H9 (cell line): ENCODE data around the gene CD79B. TPM values are rescaled to one million over a fixed set of nuclear protein-coding genes. Genes with fewer than 3 reads are reported as not detected.
"Not testable (repeated sequence)": the region's sequence is repeated elsewhere in the genome, so short reads cannot be mapped to it uniquely, and the experiment has no call there.

Experiments used
- DNase-seq: peaks from one replicate; pipeline ENCODE4 v3.0.0-alpha.2; 2017
- H2AFZ ChIP-seq: one replicate; pipeline ENCODE4 v1.6.1; 2013; ENCODE audit warnings: mild to moderate bottlenecking, low read length, control low read depth, moderate library complexity
- H2AK5ac ChIP-seq: 2 replicates; pipeline ENCODE4 v1.6.1; 2013; ENCODE audit warnings: low read length, control low read depth, mixed read lengths; ENCODE audit not compliant: insufficient read length
- H2BK120ac ChIP-seq: one replicate; pipeline ENCODE4 v1.6.1; 2013; ENCODE audit warnings: low read depth, mild to moderate bottlenecking, low read length, control low read depth, inconsistent platforms; ENCODE audit not compliant: poor library complexity, severe bottlenecking
- H2BK12ac ChIP-seq: 2 replicates; pipeline ENCODE4 v1.6.1; 2013; ENCODE audit warnings: low read length, control low read depth, mixed read lengths, low read depth; ENCODE audit not compliant: insufficient read length
- H2BK15ac ChIP-seq: 2 replicates; pipeline ENCODE4 v1.6.1; 2013; ENCODE audit warnings: low read depth, low read length, control low read depth
- H2BK20ac ChIP-seq: one replicate; pipeline ENCODE4 v1.6.1; 2013; ENCODE audit warnings: low read depth, mild to moderate bottlenecking, low read length, control low read depth, inconsistent platforms; ENCODE audit not compliant: poor library complexity, severe bottlenecking
- H2BK5ac ChIP-seq: 2 replicates; pipeline ENCODE4 v1.6.1; 2013; ENCODE audit warnings: low read length, control low read depth, mixed read lengths; ENCODE audit not compliant: insufficient read length
- H3K14ac ChIP-seq: 2 replicates; pipeline ENCODE4 v1.6.1; 2013; ENCODE audit warnings: low read length, control low read depth; ENCODE audit not compliant: insufficient read depth
- H3K18ac ChIP-seq: 2 replicates; pipeline ENCODE4 v1.6.1; 2013; ENCODE audit warnings: low read depth, mild to moderate bottlenecking, mixed read lengths, low read length, control low read depth; ENCODE audit not compliant: insufficient read length
- H3K23ac ChIP-seq: 2 replicates; pipeline ENCODE4 v1.6.1; 2013; ENCODE audit warnings: low read length, control low read depth, mixed read lengths, low read depth; ENCODE audit not compliant: insufficient read length
- H3K23me2 ChIP-seq: 2 replicates; pipeline ENCODE4 v1.6.1; 2013; ENCODE audit warnings: low read depth, mild to moderate bottlenecking, mixed read lengths, low read length, control low read depth; ENCODE audit not compliant: insufficient read length, poor library complexity, severe bottlenecking
- H3K27ac ChIP-seq: 2 replicates; pipeline ENCODE4 v1.5.1; 2013; ENCODE audit warnings: low read length, control low read depth, mixed read lengths, low read depth; ENCODE audit not compliant: insufficient read length
- H3K27me3 ChIP-seq: 2 replicates; pipeline ENCODE4 v1.6.1; 2013; ENCODE audit warnings: low read length, control low read depth, inconsistent platforms; ENCODE audit not compliant: insufficient read depth
- H3K4ac ChIP-seq: 2 replicates; pipeline ENCODE4 v1.6.1; 2013; ENCODE audit warnings: low read depth, mild to moderate bottlenecking, control low read depth, inconsistent platforms, low read length, moderate library complexity
- H3K4me1 ChIP-seq: 2 replicates; pipeline ENCODE4 v1.6.1; 2013; ENCODE audit warnings: low read length, control low read depth, inconsistent platforms; ENCODE audit not compliant: insufficient read depth
- H3K4me2 ChIP-seq: 2 replicates; pipeline ENCODE4 v1.6.1; 2013; ENCODE audit warnings: low read length, control low read depth, mixed read lengths; ENCODE audit not compliant: insufficient read length, insufficient read depth
- H3K56ac ChIP-seq: 2 replicates; pipeline ENCODE4 v1.6.1; 2013; ENCODE audit warnings: low read depth, mild to moderate bottlenecking, mixed read lengths, low read length, control low read depth; ENCODE audit not compliant: insufficient read length
- H3K79me1 ChIP-seq: 2 replicates; pipeline ENCODE4 v1.6.1; 2013; ENCODE audit warnings: low read depth, mild to moderate bottlenecking, moderate library complexity, low read length, control low read depth, inconsistent platforms; ENCODE audit not compliant: insufficient read depth, poor library complexity, severe bottlenecking
- H3K79me2 ChIP-seq: 2 replicates; pipeline ENCODE4 v1.6.1; 2013; ENCODE audit warnings: low read length, control low read depth, inconsistent platforms; ENCODE audit not compliant: insufficient read depth
- H3K9ac ChIP-seq: 2 replicates; pipeline ENCODE4 v1.6.1; 2013; ENCODE audit warnings: low read length, control low read depth, mixed read lengths; ENCODE audit not compliant: insufficient read length; ENCODE audit errors: extremely low read depth
- H3K9me3 ChIP-seq: one replicate; pipeline ENCODE4 v1.6.1; 2013; ENCODE audit warnings: low read depth, low read length, inconsistent platforms; ENCODE audit not compliant: control insufficient read depth
- H3T11ph ChIP-seq: one replicate; pipeline ENCODE4 v1.6.1; 2013; ENCODE audit warnings: mild to moderate bottlenecking, low read length, control low read depth, inconsistent platforms
- H4K20me1 ChIP-seq: one replicate; pipeline ENCODE4 v1.6.1; 2013; ENCODE audit not compliant: control insufficient read depth, insufficient read length, insufficient read depth
- H4K5ac ChIP-seq: 2 replicates; pipeline ENCODE4 v1.6.1; 2013; ENCODE audit warnings: low read depth, mild to moderate bottlenecking, mixed read lengths, low read length, control low read depth; ENCODE audit not compliant: insufficient read length
- H4K8ac ChIP-seq: replicated peaks from 2 replicates; pipeline ENCODE4 v1.6.1; 2013; ENCODE audit warnings: low read length, control low read depth, mixed read lengths, low read depth; ENCODE audit not compliant: insufficient read length
- H4K91ac ChIP-seq: 2 replicates; pipeline ENCODE4 v1.6.1; 2013; ENCODE audit warnings: low read depth, mild to moderate bottlenecking, moderate library complexity, mixed read lengths, low read length, control low read depth; ENCODE audit not compliant: insufficient read length
- H3K27ac Mint-ChIP-seq, 3 experiments: 2 replicates in 2 of 3; 3 replicates in 1 of 3; pipeline ENCODE4 v1.8.0; 2020 to 2021; ENCODE audit warnings: mixed read lengths in 3 of 3, mild to moderate bottlenecking in 1 of 3, moderate library complexity in 1 of 3
- H3K27me3 Mint-ChIP-seq: 2 replicates; pipeline ENCODE4 v1.8.0; 2021; ENCODE audit warnings: low read depth, mild to moderate bottlenecking, moderate library complexity, mixed read lengths
- H3K36me3 Mint-ChIP-seq, 3 experiments: 2 replicates in 2 of 3; 3 replicates in 1 of 3; pipeline ENCODE4 v1.8.0; 2020 to 2021; ENCODE audit warnings: low read depth in 3 of 3, mixed read lengths in 3 of 3; ENCODE audit not compliant: insufficient read depth in 1 of 3
- H3K4me1 Mint-ChIP-seq, 2 experiments: 2 replicates each; pipeline ENCODE4 v1.8.0; 2020; ENCODE audit warnings: mixed read lengths in 2 of 2
- H3K4me3 Mint-ChIP-seq, 2 experiments: 2 replicates in 1 of 2; 3 replicates in 1 of 2; pipeline ENCODE4 v1.8.0; 2020 to 2021; ENCODE audit warnings: mild to moderate bottlenecking in 2 of 2, mixed read lengths in 2 of 2, moderate library complexity in 1 of 2
- H3K9me3 Mint-ChIP-seq, 2 experiments: 2 replicates in 1 of 2; 3 replicates in 1 of 2; pipeline ENCODE4 v1.8.0; 2020; ENCODE audit warnings: mild to moderate bottlenecking in 2 of 2, mixed read lengths in 2 of 2, moderate library complexity in 1 of 2
- WGBS: extraction: QIAGEN DNeasy Blood & Tissue Kit; methylation state at CpG from one replicate; pipeline ENCODE4 v1.1.7; 2013; ENCODE audit warnings: missing lambda C conversion rate, low lambda C conversion rate, mixed read lengths; ENCODE audit not compliant: insufficient read length; ENCODE audit errors: extremely low coverage; 5-methylcytosine and 5-hydroxymethylcytosine counted together
- total RNA-seq: library from RNA; stranded (reverse); gene quantifications from 2 replicates; pipeline ENCODE4 v1.2.1, GENCODE V29; 2021

Gene CD79B
- total RNA-seq, 1 experiment from 2014 or later = 0.96 TPM

DNA sequence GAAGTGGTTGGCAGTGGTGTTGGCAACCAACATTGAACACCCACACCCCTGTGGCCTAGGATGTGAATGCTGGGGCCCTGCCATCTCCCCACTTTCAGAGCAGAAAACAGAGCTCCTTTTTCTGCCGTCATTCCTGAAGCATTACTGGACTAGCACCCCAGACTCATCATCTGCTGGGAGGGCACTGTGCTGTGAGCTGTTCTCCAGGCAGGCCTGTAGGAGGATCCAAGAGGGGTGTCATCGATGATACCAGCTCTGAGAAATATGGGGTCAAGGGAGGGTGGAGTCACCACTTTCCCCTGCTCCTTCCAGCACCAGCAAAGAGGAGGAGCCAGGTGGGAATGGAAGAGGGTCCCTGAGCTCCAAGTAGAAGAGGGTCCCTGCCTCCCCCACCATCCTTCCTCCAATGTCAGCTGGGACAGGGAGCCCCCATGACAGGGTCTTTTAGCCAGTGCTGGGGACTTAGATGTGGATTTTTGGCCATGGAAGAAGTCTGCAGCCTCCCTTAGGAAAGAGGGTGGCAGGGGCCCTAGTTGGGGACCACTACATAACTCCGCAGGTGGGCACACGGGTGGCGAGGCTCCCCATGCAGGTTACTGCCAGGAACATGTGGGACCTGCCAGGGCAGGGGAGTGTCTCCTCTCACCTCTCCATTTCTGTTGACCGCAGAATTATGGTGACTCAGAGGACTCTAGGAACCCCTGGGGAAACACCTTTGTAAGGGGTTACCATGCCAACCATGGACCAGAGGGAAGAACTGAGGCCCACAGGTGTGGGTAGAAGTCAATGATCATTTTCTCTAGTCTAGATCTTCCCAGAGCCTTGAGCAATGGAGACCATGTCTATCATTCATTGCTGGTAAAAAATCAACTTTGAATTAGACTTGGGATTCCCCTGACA lies 33.0 kb downstream of the CD79B start:
- H3K9ac ChIP-seq, H3K27me3 ChIP-seq, H4K91ac ChIP-seq, H3K56ac ChIP-seq, H2BK12ac ChIP-seq, H2BK5ac ChIP-seq, H2BK120ac ChIP-seq, H3K27ac Mint-ChIP-seq, H3K9me3 Mint-ChIP-seq, H3K4me3 Mint-ChIP-seq, H3K4me1 ChIP-seq, H4K20me1 ChIP-seq, H4K5ac ChIP-seq, H3K18ac ChIP-seq, H3K23me2 ChIP-seq, H3K79me2 ChIP-seq, H2AK5ac ChIP-seq, H4K8ac ChIP-seq, H3K27ac ChIP-seq, H2BK20ac ChIP-seq, H3K4me2 ChIP-seq, H2AFZ ChIP-seq, H3K23ac ChIP-seq, H3K4ac ChIP-seq, H3K9me3 ChIP-seq, H3K4me1 Mint-ChIP-seq, H3T11ph ChIP-seq, DNase-seq, H3K79me1 ChIP-seq, H3K14ac ChIP-seq, H2BK15ac ChIP-seq, H3K36me3 Mint-ChIP-seq: not testable (repeated sequence)
- no CpG with 5 or more reads among the region's 6 CpGs for WGBS
- peaks cover 13% of the 10 kb centered on the region for H3K27me3 Mint-ChIP-seq

DNA sequence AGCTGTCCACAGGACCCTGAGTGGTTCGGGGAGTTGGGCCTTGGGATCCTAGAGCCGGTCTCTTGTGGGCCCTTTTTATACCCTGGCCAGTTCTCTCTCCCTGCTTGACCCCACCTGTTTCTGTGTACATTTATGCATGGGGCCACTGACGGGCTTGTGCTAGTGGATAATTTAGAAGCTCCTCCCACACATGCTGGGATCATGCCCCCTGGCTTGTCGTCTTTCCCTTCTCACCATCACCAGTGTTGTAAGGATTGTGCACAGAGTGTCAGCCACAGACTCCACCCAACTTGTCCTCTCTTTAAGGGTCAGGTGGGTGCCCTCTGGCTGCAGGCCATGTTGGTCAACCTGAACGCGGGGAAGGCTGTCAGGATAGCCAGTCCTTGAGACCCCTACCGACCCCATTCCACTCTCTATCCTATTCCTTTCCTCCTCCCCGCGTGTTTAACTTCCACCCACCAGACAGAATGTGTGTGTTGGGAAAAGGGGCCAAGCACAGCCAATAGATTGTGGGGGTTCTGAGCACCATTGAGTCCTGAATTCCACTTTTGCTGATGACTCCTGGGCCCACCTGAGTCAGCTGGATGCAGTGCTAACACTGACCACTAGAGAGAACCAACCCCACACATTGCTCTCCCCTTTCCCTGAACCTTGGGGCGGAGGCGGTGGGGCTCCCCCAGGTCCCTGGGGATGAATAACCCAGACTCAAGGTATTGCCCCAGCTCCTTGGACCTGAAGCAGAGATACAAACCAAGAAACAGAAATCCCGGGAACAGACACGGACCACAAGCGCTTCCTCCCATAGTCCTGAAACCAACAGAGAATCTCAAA lies 35.4 kb downstream of the CD79B start, which contains the start of gene CSH1:
TSS of gene CSH1 (minus strand) at position 51 of the 831 bp plus-strand sequence. CDS start 63 bp downstream, outside the sequence.
- not testable (repeated sequence) for H3K79me1 ChIP-seq, H3K9me3 Mint-ChIP-seq, H3K18ac ChIP-seq, H3K79me2 ChIP-seq, H3K27me3 ChIP-seq, H3K4me3 Mint-ChIP-seq, H3K9ac ChIP-seq, H2BK120ac ChIP-seq, H2BK5ac ChIP-seq, H4K20me1 ChIP-seq, H4K5ac ChIP-seq, H3K23ac ChIP-seq, H3K9me3 ChIP-seq, H2BK20ac ChIP-seq, H2BK12ac ChIP-seq, H3K4me2 ChIP-seq, H3K23me2 ChIP-seq, H2AFZ ChIP-seq, H3K27ac ChIP-seq, H2AK5ac ChIP-seq, H3K27ac Mint-ChIP-seq, H3K4ac ChIP-seq, H2BK15ac ChIP-seq, H4K91ac ChIP-seq, DNase-seq, H3K14ac ChIP-seq, H3K4me1 ChIP-seq, H4K8ac ChIP-seq, H3K27me3 Mint-ChIP-seq, H3K36me3 Mint-ChIP-seq, H3K56ac ChIP-seq, H3K4me1 Mint-ChIP-seq, H3T11ph ChIP-seq
- WGBS = no CpG with 5 or more reads among the region's 14 CpGs
